ENCODE results near the gene APOBR.

- TF ChIP-seq CTCF (IDR thresholded peaks at IDR 0.05; ENCODE audit: poor library complexity) (no peak), EZH2 (IDR thresholded peaks at IDR 0.05; ENCODE audit: borderline replicate concordance) (no peak)
These were observed 30.3 kb downstream of the APOBR start for GRCh38 chr16:28524681-28525171.
